H9 (cell line): ENCODE measurements around the gene NOS1AP. TPM values are rescaled to one million over a fixed set of nuclear protein-coding genes. Genes with fewer than 3 reads are reported as not detected.

ENCODE experiments used
- DNase-seq: peaks from one replicate; pipeline ENCODE4 v3.0.0-alpha.2; 2017
- H2AFZ ChIP-seq: one replicate; pipeline ENCODE4 v1.6.1; 2013; ENCODE audit warnings: mild to moderate bottlenecking, low read length, control low read depth, moderate library complexity
- H2AK5ac ChIP-seq: 2 replicates; pipeline ENCODE4 v1.6.1; 2013; ENCODE audit warnings: low read length, control low read depth, mixed read lengths; ENCODE audit not compliant: insufficient read length
- H2BK120ac ChIP-seq: one replicate; pipeline ENCODE4 v1.6.1; 2013; ENCODE audit warnings: low read depth, mild to moderate bottlenecking, low read length, control low read depth, inconsistent platforms; ENCODE audit not compliant: poor library complexity, severe bottlenecking
- H2BK12ac ChIP-seq: 2 replicates; pipeline ENCODE4 v1.6.1; 2013; ENCODE audit warnings: low read length, control low read depth, mixed read lengths, low read depth; ENCODE audit not compliant: insufficient read length
- H2BK15ac ChIP-seq: 2 replicates; pipeline ENCODE4 v1.6.1; 2013; ENCODE audit warnings: low read depth, low read length, control low read depth
- H2BK20ac ChIP-seq: one replicate; pipeline ENCODE4 v1.6.1; 2013; ENCODE audit warnings: low read depth, mild to moderate bottlenecking, low read length, control low read depth, inconsistent platforms; ENCODE audit not compliant: poor library complexity, severe bottlenecking
- H2BK5ac ChIP-seq: 2 replicates; pipeline ENCODE4 v1.6.1; 2013; ENCODE audit warnings: low read length, control low read depth, mixed read lengths; ENCODE audit not compliant: insufficient read length
- H3K14ac ChIP-seq: 2 replicates; pipeline ENCODE4 v1.6.1; 2013; ENCODE audit warnings: low read length, control low read depth; ENCODE audit not compliant: insufficient read depth
- H3K18ac ChIP-seq: 2 replicates; pipeline ENCODE4 v1.6.1; 2013; ENCODE audit warnings: low read depth, mild to moderate bottlenecking, mixed read lengths, low read length, control low read depth; ENCODE audit not compliant: insufficient read length
- H3K23ac ChIP-seq: 2 replicates; pipeline ENCODE4 v1.6.1; 2013; ENCODE audit warnings: low read length, control low read depth, mixed read lengths, low read depth; ENCODE audit not compliant: insufficient read length
- H3K23me2 ChIP-seq: 2 replicates; pipeline ENCODE4 v1.6.1; 2013; ENCODE audit warnings: low read depth, mild to moderate bottlenecking, mixed read lengths, low read length, control low read depth; ENCODE audit not compliant: insufficient read length, poor library complexity, severe bottlenecking
- H3K27ac ChIP-seq: 2 replicates; pipeline ENCODE4 v1.5.1; 2013; ENCODE audit warnings: low read length, control low read depth, mixed read lengths, low read depth; ENCODE audit not compliant: insufficient read length
- H3K27me3 ChIP-seq: 2 replicates; pipeline ENCODE4 v1.6.1; 2013; ENCODE audit warnings: low read length, control low read depth, inconsistent platforms; ENCODE audit not compliant: insufficient read depth
- H3K4ac ChIP-seq: 2 replicates; pipeline ENCODE4 v1.6.1; 2013; ENCODE audit warnings: low read depth, mild to moderate bottlenecking, control low read depth, inconsistent platforms, low read length, moderate library complexity
- H3K4me1 ChIP-seq: 2 replicates; pipeline ENCODE4 v1.6.1; 2013; ENCODE audit warnings: low read length, control low read depth, inconsistent platforms; ENCODE audit not compliant: insufficient read depth
- H3K4me2 ChIP-seq: 2 replicates; pipeline ENCODE4 v1.6.1; 2013; ENCODE audit warnings: low read length, control low read depth, mixed read lengths; ENCODE audit not compliant: insufficient read length, insufficient read depth
- H3K56ac ChIP-seq: 2 replicates; pipeline ENCODE4 v1.6.1; 2013; ENCODE audit warnings: low read depth, mild to moderate bottlenecking, mixed read lengths, low read length, control low read depth; ENCODE audit not compliant: insufficient read length
- H3K79me1 ChIP-seq: 2 replicates; pipeline ENCODE4 v1.6.1; 2013; ENCODE audit warnings: low read depth, mild to moderate bottlenecking, moderate library complexity, low read length, control low read depth, inconsistent platforms; ENCODE audit not compliant: insufficient read depth, poor library complexity, severe bottlenecking
- H3K79me2 ChIP-seq: 2 replicates; pipeline ENCODE4 v1.6.1; 2013; ENCODE audit warnings: low read length, control low read depth, inconsistent platforms; ENCODE audit not compliant: insufficient read depth
- H3K9ac ChIP-seq: 2 replicates; pipeline ENCODE4 v1.6.1; 2013; ENCODE audit warnings: low read length, control low read depth, mixed read lengths; ENCODE audit not compliant: insufficient read length; ENCODE audit errors: extremely low read depth
- H3K9me3 ChIP-seq: one replicate; pipeline ENCODE4 v1.6.1; 2013; ENCODE audit warnings: low read depth, low read length, inconsistent platforms; ENCODE audit not compliant: control insufficient read depth
- H3T11ph ChIP-seq: one replicate; pipeline ENCODE4 v1.6.1; 2013; ENCODE audit warnings: mild to moderate bottlenecking, low read length, control low read depth, inconsistent platforms
- H4K20me1 ChIP-seq: one replicate; pipeline ENCODE4 v1.6.1; 2013; ENCODE audit not compliant: control insufficient read depth, insufficient read length, insufficient read depth
- H4K5ac ChIP-seq: 2 replicates; pipeline ENCODE4 v1.6.1; 2013; ENCODE audit warnings: low read depth, mild to moderate bottlenecking, mixed read lengths, low read length, control low read depth; ENCODE audit not compliant: insufficient read length
- H4K8ac ChIP-seq: replicated peaks from 2 replicates; pipeline ENCODE4 v1.6.1; 2013; ENCODE audit warnings: low read length, control low read depth, mixed read lengths, low read depth; ENCODE audit not compliant: insufficient read length
- H4K91ac ChIP-seq: 2 replicates; pipeline ENCODE4 v1.6.1; 2013; ENCODE audit warnings: low read depth, mild to moderate bottlenecking, moderate library complexity, mixed read lengths, low read length, control low read depth; ENCODE audit not compliant: insufficient read length
- H3K27ac Mint-ChIP-seq, 3 experiments: 2 replicates in 2 of 3; 3 replicates in 1 of 3; pipeline ENCODE4 v1.8.0; 2020 to 2021; ENCODE audit warnings: mixed read lengths in 3 of 3, mild to moderate bottlenecking in 1 of 3, moderate library complexity in 1 of 3
- H3K27me3 Mint-ChIP-seq: 2 replicates; pipeline ENCODE4 v1.8.0; 2021; ENCODE audit warnings: low read depth, mild to moderate bottlenecking, moderate library complexity, mixed read lengths
- H3K36me3 Mint-ChIP-seq, 3 experiments: 2 replicates in 2 of 3; 3 replicates in 1 of 3; pipeline ENCODE4 v1.8.0; 2020 to 2021; ENCODE audit warnings: low read depth in 3 of 3, mixed read lengths in 3 of 3; ENCODE audit not compliant: insufficient read depth in 1 of 3
- H3K4me1 Mint-ChIP-seq, 2 experiments: 2 replicates each; pipeline ENCODE4 v1.8.0; 2020; ENCODE audit warnings: mixed read lengths in 2 of 2
- H3K4me3 Mint-ChIP-seq, 2 experiments: 2 replicates in 1 of 2; 3 replicates in 1 of 2; pipeline ENCODE4 v1.8.0; 2020 to 2021; ENCODE audit warnings: mild to moderate bottlenecking in 2 of 2, mixed read lengths in 2 of 2, moderate library complexity in 1 of 2
- H3K9me3 Mint-ChIP-seq, 2 experiments: 2 replicates in 1 of 2; 3 replicates in 1 of 2; pipeline ENCODE4 v1.8.0; 2020; ENCODE audit warnings: mild to moderate bottlenecking in 2 of 2, mixed read lengths in 2 of 2, moderate library complexity in 1 of 2
- WGBS: extraction: QIAGEN DNeasy Blood & Tissue Kit; methylation state at CpG from one replicate; pipeline ENCODE4 v1.1.7; 2013; ENCODE audit warnings: missing lambda C conversion rate, low lambda C conversion rate, mixed read lengths; ENCODE audit not compliant: insufficient read length; ENCODE audit errors: extremely low coverage; 5-methylcytosine and 5-hydroxymethylcytosine counted together
- total RNA-seq: library from RNA; stranded (reverse); gene quantifications from 2 replicates; pipeline ENCODE4 v1.2.1, GENCODE V29; 2021
- TF ChIP-seq, protein P1 (sequence below): fragments of 200-600 bp; sonication (generic); conservative IDR thresholded peaks from 3 replicates; pipeline ENCODE4 v1.8.0; 2021; ENCODE audit warnings: antibody characterized with exemption, mild to moderate bottlenecking

NOS1AP gene
- total RNA-seq, 1 experiment from 2014 or later, result 8.4 TPM

GRCh38 chr1:162128693-162129356 is 59.3 kb downstream of the NOS1AP start:
- no peak overlapping the region for H3K27ac Mint-ChIP-seq
- no peaks in the 10 kb centered on the region for H3K79me2 ChIP-seq
- peaks cover 0 to 5% of the 10 kb centered on the region in 2 experiments; a peak in 2 of 5 replicates for H3K9me3 Mint-ChIP-seq
- H3K4ac ChIP-seq, result no peak overlapping the region
- H3K9me3 ChIP-seq, result no peaks in the 10 kb centered on the region
- H3K4me1 ChIP-seq, result no peaks in the 10 kb centered on the region; the same call in 1 of the 2 replicates
- no peak overlapping the region for H3K27ac ChIP-seq
- no peak overlapping the region for H3K9ac ChIP-seq
- no peak overlapping the region for H3K23ac ChIP-seq
- H4K20me1 ChIP-seq, result peaks cover 3% of the 10 kb centered on the region
- no peak overlapping the region for H2BK12ac ChIP-seq
- H4K5ac ChIP-seq, result no peak overlapping the region
- peaks cover 0 to 8% (median 6%) of the 10 kb centered on the region in 3 experiments; a peak in 4 of 7 replicates for H3K36me3 Mint-ChIP-seq
- no peaks in the 10 kb centered on the region for H3K27me3 Mint-ChIP-seq
- H3K14ac ChIP-seq, result no peak overlapping the region
- no peak overlapping the region for H2BK5ac ChIP-seq
- no peak overlapping the region for H2AK5ac ChIP-seq
- no peaks in the 10 kb centered on the region for H3K79me1 ChIP-seq
- H3K4me1 Mint-ChIP-seq, result peaks cover 10 to 12% of the 10 kb centered on the region in 2 experiments
- no peak overlapping the region for H3T11ph ChIP-seq
- WGBS, result no CpG with 5 or more reads among the region's 6 CpGs
- H3K4me2 ChIP-seq, result no peak overlapping the region
- no peak for DNase-seq
- H3K56ac ChIP-seq, result no peak overlapping the region
- no peak overlapping the region for H2BK15ac ChIP-seq
- no peak overlapping the region for H3K4me3 Mint-ChIP-seq
- H3K27me3 ChIP-seq, result no peaks in the 10 kb centered on the region
- H2AFZ ChIP-seq, result no peak overlapping the region
- H4K8ac ChIP-seq, result no peak overlapping the region
- H3K23me2 ChIP-seq, result no peaks in the 10 kb centered on the region
- no peak overlapping the region for H3K18ac ChIP-seq
- TF ChIP-seq, protein P1, sequence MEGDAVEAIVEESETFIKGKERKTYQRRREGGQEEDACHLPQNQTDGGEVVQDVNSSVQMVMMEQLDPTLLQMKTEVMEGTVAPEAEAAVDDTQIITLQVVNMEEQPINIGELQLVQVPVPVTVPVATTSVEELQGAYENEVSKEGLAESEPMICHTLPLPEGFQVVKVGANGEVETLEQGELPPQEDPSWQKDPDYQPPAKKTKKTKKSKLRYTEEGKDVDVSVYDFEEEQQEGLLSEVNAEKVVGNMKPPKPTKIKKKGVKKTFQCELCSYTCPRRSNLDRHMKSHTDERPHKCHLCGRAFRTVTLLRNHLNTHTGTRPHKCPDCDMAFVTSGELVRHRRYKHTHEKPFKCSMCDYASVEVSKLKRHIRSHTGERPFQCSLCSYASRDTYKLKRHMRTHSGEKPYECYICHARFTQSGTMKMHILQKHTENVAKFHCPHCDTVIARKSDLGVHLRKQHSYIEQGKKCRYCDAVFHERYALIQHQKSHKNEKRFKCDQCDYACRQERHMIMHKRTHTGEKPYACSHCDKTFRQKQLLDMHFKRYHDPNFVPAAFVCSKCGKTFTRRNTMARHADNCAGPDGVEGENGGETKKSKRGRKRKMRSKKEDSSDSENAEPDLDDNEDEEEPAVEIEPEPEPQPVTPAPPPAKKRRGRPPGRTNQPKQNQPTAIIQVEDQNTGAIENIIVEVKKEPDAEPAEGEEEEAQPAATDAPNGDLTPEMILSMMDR, result no peak
- H4K91ac ChIP-seq, result no peak overlapping the region
- H2BK20ac ChIP-seq, result no peak overlapping the region
- H2BK120ac ChIP-seq, result no peak overlapping the region
